ENCODE measurements around the gene RIMOC1. TPM values are rescaled to one million over a fixed set of nuclear protein-coding genes. Genes with fewer than 3 reads are reported as not detected.
A peak's percentile ranks its signal among the peaks of the same experiment; 100 is the strongest.

RIMOC1 gene
- total and polyA plus RNA-seq, 2 experiments from 2014 or later = 14.2 to 29.3 TPM

- H3K4me1 ChIP-seq (ENCODE audit: insufficient read depth) = no peaks in the 10 kb centered on the region
- peaks cover 9% of the 10 kb centered on the region for H3K27me3 ChIP-seq
- no peaks in the 10 kb centered on the region for H3K79me2 ChIP-seq
- no peak for DNase-seq (ENCODE audit: low spot score)
- WGBS (ENCODE audit: low lambda C conversion rate, missing lambda C conversion rate) = 51% methylated on average over 2 of the region's 2 CpGs
- peak overlapping the region; percentile 19 for H3K27ac ChIP-seq
- TF ChIP-seq EZH2 (IDR thresholded peaks at IDR 0.05; ENCODE audit: borderline replicate concordance) = no peak
- no peak for TF ChIP-seq EZH2phosphoT487 (IDR thresholded peaks at IDR 0.05; ENCODE audit: low read depth, severe bottlenecking, unreplicated experiment)
- TF ChIP-seq CTCF (IDR thresholded peaks at IDR 0.05; ENCODE audit: poor library complexity) = no peak
- no peaks in the 10 kb centered on the region for H3K36me3 ChIP-seq (replicated peaks; ENCODE audit: insufficient read depth, low read depth)
- H2AFZ ChIP-seq = no peak overlapping the region
- no peaks in the 10 kb centered on the region for H4K20me1 ChIP-seq (ENCODE audit: insufficient read depth, poor library complexity, severe bottlenecking)
- H3K4me3 ChIP-seq = no peak overlapping the region
- no peak overlapping the region for H3K4me2 ChIP-seq
- no peaks in the 10 kb centered on the region for H3K9me3 ChIP-seq (ENCODE audit: low read depth)
- no peaks in the 10 kb centered on the region for H3K9me2 ChIP-seq (replicated peaks; ENCODE audit: insufficient read depth)
Observed at GRCh38 chr5:41891066-41891707, 13.0 kb upstream of the RIMOC1 start.

- no peak for TF ChIP-seq EZH2 (IDR thresholded peaks at IDR 0.05; ENCODE audit: borderline replicate concordance)
- TF ChIP-seq CTCF (IDR thresholded peaks at IDR 0.05; ENCODE audit: poor library complexity) = no peak
- no peak for TF ChIP-seq EZH2phosphoT487 (IDR thresholded peaks at IDR 0.05; ENCODE audit: low read depth, severe bottlenecking, unreplicated experiment)
- H3K36me3 ChIP-seq (replicated peaks; ENCODE audit: insufficient read depth, low read depth) = no peaks in the 10 kb centered on the region
- no peak overlapping the region for H2AFZ ChIP-seq
- H4K20me1 ChIP-seq (ENCODE audit: insufficient read depth, poor library complexity, severe bottlenecking) = no peaks in the 10 kb centered on the region
- no peaks in the 10 kb centered on the region for H3K4me1 ChIP-seq (ENCODE audit: insufficient read depth)
- DNase-seq (ENCODE audit: low spot score) = no peak
- no peaks in the 10 kb centered on the region for H3K9me2 ChIP-seq (replicated peaks; ENCODE audit: insufficient read depth)
- H3K4me2 ChIP-seq = no peak overlapping the region
- H3K27me3 ChIP-seq = peaks cover 17% of the 10 kb centered on the region
- H3K9me3 ChIP-seq (ENCODE audit: low read depth) = no peaks in the 10 kb centered on the region
- no peaks in the 10 kb centered on the region for H3K79me2 ChIP-seq
- no peak overlapping the region for H3K4me3 ChIP-seq
- H3K27ac ChIP-seq = peak overlapping the region; percentile 19
Observed at GRCh38 chr5:41892031-41892430, 12.1 kb upstream of the RIMOC1 start.

- Histone ChIP-seq H3K79me2 (no peaks in the 10 kb centered on the region), H3K4me2 (no peak overlapping the region), H3K27me3 (peaks cover 20% of the 10 kb centered on the region), H4K20me1 (ENCODE audit: insufficient read depth, poor library complexity, severe bottlenecking) (no peaks in the 10 kb centered on the region), H3K9me2 (replicated peaks; ENCODE audit: insufficient read depth) (no peaks in the 10 kb centered on the region), H3K27ac (no peak overlapping the region), H3K4me3 (no peak overlapping the region), H2AFZ (no peak overlapping the region), H3K4me1 (ENCODE audit: insufficient read depth) (no peaks in the 10 kb centered on the region), H3K36me3 (replicated peaks; ENCODE audit: insufficient read depth, low read depth) (no peaks in the 10 kb centered on the region), H3K9me3 (ENCODE audit: low read depth) (no peaks in the 10 kb centered on the region)
- no peak for DNase-seq (ENCODE audit: low spot score)
- WGBS (ENCODE audit: low lambda C conversion rate, missing lambda C conversion rate) = 92% methylated on average over 3 of the region's 3 CpGs
- TF ChIP-seq EZH2 (IDR thresholded peaks at IDR 0.05; ENCODE audit: borderline replicate concordance) (no peak), EZH2phosphoT487 (IDR thresholded peaks at IDR 0.05; ENCODE audit: low read depth, severe bottlenecking, unreplicated experiment) (no peak), CTCF (IDR thresholded peaks at IDR 0.05; ENCODE audit: poor library complexity) (no peak)
Observed at GRCh38 chr5:41893074-41893851, 10.9 kb upstream of the RIMOC1 start.

All from hepatocyte (in vitro differentiated cells).